DOHH2 (cell line): ENCODE results near the gene GLRX2.

Experiments
- CTCF ChIP-seq: fragments of 200-600 bp; sonication (generic); IDR thresholded peaks from one replicate; pipeline ENCODE4 v1.5.1; 2014; ENCODE audit warnings: antibody characterized with exemption, mild to moderate bottlenecking, low read depth, low read length; ENCODE audit not compliant: poor library complexity, severe bottlenecking
- EZH2phosphoT487 ChIP-seq: fragments of 200-600 bp; sonication (generic); IDR thresholded peaks from 2 replicates; pipeline ENCODE4 v1.6.1; 2017; ENCODE audit warnings: borderline replicate concordance, mild to moderate bottlenecking, antibody characterized with exemption, low read length, moderate library complexity, mixed read lengths

DNA sequence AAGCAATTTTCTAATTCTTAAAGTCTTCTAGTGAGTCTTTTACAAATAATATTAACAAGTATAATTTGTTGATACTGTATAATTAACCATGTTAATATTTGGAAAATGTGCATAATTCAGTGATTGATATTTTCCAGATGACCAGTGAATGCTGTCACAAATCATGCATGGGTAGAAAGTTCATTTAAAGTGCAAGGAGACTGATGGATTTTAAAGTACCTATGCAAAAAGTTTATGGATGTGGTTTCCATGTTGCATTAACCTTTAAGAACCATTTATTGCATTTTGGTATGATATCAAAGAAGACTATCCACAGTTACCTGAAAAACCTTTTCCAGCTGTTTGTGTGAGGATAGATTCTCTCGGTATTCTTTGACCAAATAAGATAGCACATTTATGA is 39.8 kb upstream of the GLRX2 start:
- TF ChIP-seq CTCF (no peak), EZH2phosphoT487 (no peak)
